GM23338 (cell line): ENCODE results near the gene CIRBP. TPM values are rescaled to one million over a fixed set of nuclear protein-coding genes. Genes with fewer than 3 reads are reported as not detected.

Source experiments
- ATAC-seq: fragments of 200-7000 bp; cut with Tn5 transposase; 3 replicates; pipeline ENCODE4 v1.9.1; 2020
- DNase-seq: peaks from one replicate; pipeline ENCODE4 v3.0.0-alpha.2; 2015; ENCODE audit warnings: low spot score
- H2AFZ ChIP-seq: fragments of 200-600 bp; sonication (generic); 2 replicates; pipeline ENCODE4 v1.8.0; 2016; ENCODE audit warnings: antibody characterized with exemption, mild to moderate bottlenecking, moderate library complexity
- H3F3A ChIP-seq: fragments of 200-600 bp; sonication (generic); replicated peaks from 2 replicates; pipeline ENCODE4 v1.8.0; 2017; ENCODE audit warnings: antibody characterized with exemption, mixed run types, low read depth
- H3K27ac ChIP-seq: fragments of 200-600 bp; sonication (generic); 2 replicates; pipeline ENCODE4 v1.6.1; 2016; ENCODE audit warnings: low read depth
- H3K27me3 ChIP-seq: fragments of 200-600 bp; sonication (generic); 2 replicates; pipeline ENCODE4 v1.8.0; 2016; ENCODE audit warnings: mild to moderate bottlenecking, mixed run types, moderate library complexity; ENCODE audit not compliant: insufficient read depth
- H3K36me3 ChIP-seq: fragments of 200-600 bp; sonication (generic); 2 replicates; pipeline ENCODE4 v1.8.0; 2016; ENCODE audit warnings: mild to moderate bottlenecking; ENCODE audit not compliant: insufficient read depth
- H3K4me1 ChIP-seq: fragments of 200-600 bp; sonication (generic); 2 replicates; pipeline ENCODE4 v1.8.0; 2016; ENCODE audit warnings: mild to moderate bottlenecking, moderate library complexity; ENCODE audit not compliant: insufficient read depth
- H3K4me2 ChIP-seq: fragments of 200-600 bp; sonication (generic); 2 replicates; pipeline ENCODE4 v1.7.1; 2017; ENCODE audit warnings: mixed run types
- H3K4me3 ChIP-seq: fragments of 200-600 bp; sonication (generic); 2 replicates; pipeline ENCODE4 v1.6.1; 2016; ENCODE audit warnings: mixed run types
- H3K79me2 ChIP-seq: fragments of 200-600 bp; sonication (generic); replicated peaks from 2 replicates; pipeline ENCODE4 v1.8.0; 2017; ENCODE audit warnings: mild to moderate bottlenecking; ENCODE audit not compliant: insufficient read depth
- H3K9me2 ChIP-seq: fragments of 200-600 bp; sonication (generic); 2 replicates; pipeline ENCODE4 v1.8.0; 2017; ENCODE audit not compliant: insufficient read depth
- H4K20me1 ChIP-seq: fragments of 200-600 bp; sonication (generic); replicated peaks from 2 replicates; pipeline ENCODE4 v1.8.0; 2017; ENCODE audit warnings: mild to moderate bottlenecking; ENCODE audit not compliant: insufficient read depth
- H3K27ac Mint-ChIP-seq: 2 replicates; pipeline ENCODE4 v1.8.0; 2020; ENCODE audit warnings: inconsistent platforms, mild to moderate bottlenecking, moderate library complexity, mixed read lengths
- H3K27me3 Mint-ChIP-seq: 3 replicates; pipeline ENCODE4 v1.8.0; 2022; ENCODE audit warnings: low read depth, mild to moderate bottlenecking, moderate library complexity, mixed read lengths, inconsistent platforms; ENCODE audit not compliant: insufficient read depth, poor library complexity
- H3K36me3 Mint-ChIP-seq: 3 replicates; pipeline ENCODE4 v1.8.0; 2021; ENCODE audit warnings: low read depth, mild to moderate bottlenecking, inconsistent platforms, moderate library complexity, mixed read lengths
- H3K4me1 Mint-ChIP-seq: 3 replicates; pipeline ENCODE4 v1.8.0; 2020; ENCODE audit warnings: mild to moderate bottlenecking, inconsistent platforms, mixed read lengths
- H3K4me3 Mint-ChIP-seq: 3 replicates; pipeline ENCODE4 v1.8.0; 2021; ENCODE audit warnings: moderate library complexity, mild to moderate bottlenecking, inconsistent platforms, mixed read lengths
- H3K9me3 Mint-ChIP-seq: 3 replicates; pipeline ENCODE4 v1.8.0; 2020; ENCODE audit warnings: moderate library complexity, mild to moderate bottlenecking, inconsistent platforms, mixed read lengths
- CREB1 ChIP-seq: fragments of 250-450 bp; sonication (Bioruptor Pico); IDR thresholded peaks from 2 replicates; pipeline ENCODE4 v1.5.0; 2020; ENCODE audit warnings: low read depth, mild to moderate bottlenecking, moderate library complexity
- JUNB ChIP-seq: IDR thresholded peaks from one replicate; pipeline ENCODE4 v1.6.1; 2016; ENCODE audit warnings: antibody characterized with exemption; ENCODE audit not compliant: unreplicated experiment
- NANOG ChIP-seq: IDR thresholded peaks from 2 replicates; pipeline ENCODE4 v1.6.1; 2016; ENCODE audit warnings: antibody characterized with exemption, borderline replicate concordance
- ZNF114 ChIP-seq: fragments of 250-450 bp; sonication (Bioruptor Pico); IDR thresholded peaks from 2 replicates; pipeline ENCODE4 v1.5.0; 2020; ENCODE audit warnings: mild to moderate bottlenecking, moderate library complexity
- ZNF331 ChIP-seq: fragments of 250-450 bp; sonication (Bioruptor Pico); IDR thresholded peaks from 2 replicates; pipeline ENCODE4 v1.5.0; 2020; ENCODE audit warnings: low read depth, mild to moderate bottlenecking, moderate library complexity
- polyA plus RNA-seq: library from polyadenylated mRNA; unstranded; fragments of >200 nt; fragmentation: Nextera tagmentation; extraction: Ambion mirVana; gene quantifications from 2 replicates; pipeline ENCODE4 v1.2.1, GENCODE V29; 2016
- total RNA-seq: library from RNA; depleted of rRNA; stranded (reverse); fragments of >200 nt; shearing (Covaris generic); gene quantifications from 2 replicates; pipeline ENCODE4 v1.2.3, GENCODE V29; 2014
- TF ChIP-seq, protein P1 (sequence below): IDR thresholded peaks from 2 replicates; pipeline ENCODE4 v1.6.1; 2016; ENCODE audit warnings: antibody characterized with exemption
- TF ChIP-seq, protein P2 (sequence below), 2 experiments: fragments of 200-600 bp in 1 of 2; sonication (generic) in 1 of 2; conservative IDR thresholded peaks; 2 replicates each; pipeline versions ENCODE4 v1.5.1 to v1.6.1; 2016 to 2017; ENCODE audit warnings: antibody characterized with exemption in 2 of 2, low read depth in 2 of 2, mild to moderate bottlenecking in 2 of 2, moderate library complexity in 1 of 2

CIRBP gene
- total and polyA plus RNA-seq, 2 experiments from 2014 or later, result 153 to 202 TPM

GRCh38 chr19:1313695-1314613, 44.8 kb downstream of the CIRBP start:
- DNase-seq (no peak), ATAC-seq (no peak)
- no peaks in the 10 kb centered on the region for H3K36me3 Mint-ChIP-seq
- no peaks in the 10 kb centered on the region; the same call in 1 of the 2 replicates for H4K20me1 ChIP-seq
- no peak overlapping the region for H2AFZ ChIP-seq
- H3K36me3 ChIP-seq, result no peaks in the 10 kb centered on the region
- H3K27ac Mint-ChIP-seq, result no peak overlapping the region
- peaks cover 27% of the 10 kb centered on the region for H3K27me3 Mint-ChIP-seq
- TF ChIP-seq NANOG (no peak), JUNB (no peak), CREB1 (no peak), ZNF114 (CRISPR knock-in tag) (no peak)
- TF ChIP-seq, protein P1, sequence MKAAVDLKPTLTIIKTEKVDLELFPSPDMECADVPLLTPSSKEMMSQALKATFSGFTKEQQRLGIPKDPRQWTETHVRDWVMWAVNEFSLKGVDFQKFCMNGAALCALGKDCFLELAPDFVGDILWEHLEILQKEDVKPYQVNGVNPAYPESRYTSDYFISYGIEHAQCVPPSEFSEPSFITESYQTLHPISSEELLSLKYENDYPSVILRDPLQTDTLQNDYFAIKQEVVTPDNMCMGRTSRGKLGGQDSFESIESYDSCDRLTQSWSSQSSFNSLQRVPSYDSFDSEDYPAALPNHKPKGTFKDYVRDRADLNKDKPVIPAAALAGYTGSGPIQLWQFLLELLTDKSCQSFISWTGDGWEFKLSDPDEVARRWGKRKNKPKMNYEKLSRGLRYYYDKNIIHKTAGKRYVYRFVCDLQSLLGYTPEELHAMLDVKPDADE, result no peak
- H3K27me3 ChIP-seq, result peaks cover 9% of the 10 kb centered on the region; the same call in 1 of the 2 replicates
- no peaks in the 10 kb centered on the region for H3K9me2 ChIP-seq
- 0 out of 2 replicates have a peak, but pooled peaks cover 2% of the 10 kb centered on the region for H3F3A ChIP-seq
- no peaks in the 10 kb centered on the region for H3K4me1 Mint-ChIP-seq
- no peak overlapping the region for H3K27ac ChIP-seq
- H3K4me2 ChIP-seq, result no peak overlapping the region
- no peaks in the 10 kb centered on the region for H3K9me3 Mint-ChIP-seq
- no peaks in the 10 kb centered on the region for H3K79me2 ChIP-seq
- no peak overlapping the region for H3K4me3 Mint-ChIP-seq
- no peaks in the 10 kb centered on the region for H3K4me1 ChIP-seq
- H3K4me3 ChIP-seq, result no peak overlapping the region

DNA sequence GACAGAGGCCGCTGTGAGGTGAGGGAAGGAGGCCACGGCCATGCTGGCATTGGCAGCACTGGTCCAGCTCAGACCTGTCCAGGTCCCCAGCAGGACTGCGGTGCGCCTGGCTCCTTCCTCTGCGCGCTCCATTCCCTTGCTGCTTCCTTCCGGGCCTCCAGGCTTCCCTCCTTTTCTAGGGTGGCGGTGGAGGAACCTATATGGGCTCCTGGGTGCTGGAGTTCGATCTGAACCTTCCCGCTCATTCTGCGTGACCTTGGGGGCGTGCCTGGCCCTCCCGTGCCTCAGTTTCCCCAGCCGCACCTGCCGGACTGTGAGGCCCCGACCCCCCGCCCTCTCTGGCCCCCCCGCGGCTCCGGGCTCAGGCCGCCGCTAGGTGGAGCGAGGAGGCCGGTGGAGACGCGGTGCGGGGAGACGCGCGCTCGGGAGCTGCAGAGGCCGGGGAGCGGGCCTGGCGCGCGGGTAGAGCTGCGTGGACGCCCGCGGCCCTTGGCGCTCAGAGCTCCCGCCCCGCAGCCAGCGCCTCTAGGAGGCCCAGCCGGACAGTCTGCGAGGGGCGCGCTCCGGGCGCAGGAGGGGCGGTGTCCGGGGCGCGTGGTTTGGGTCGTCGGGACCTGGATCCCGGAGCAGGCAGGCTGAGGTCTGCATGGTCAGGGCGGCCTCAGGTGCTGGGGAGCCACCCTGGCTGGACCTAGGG, 46.5 kb downstream of the CIRBP start:
- no peaks in the 10 kb centered on the region for H3K4me1 Mint-ChIP-seq
- peaks cover 27% of the 10 kb centered on the region for H3K27me3 Mint-ChIP-seq
- no peaks in the 10 kb centered on the region for H3K36me3 Mint-ChIP-seq
- peak; percentile 78 for DNase-seq
- 0 out of 2 replicates have a peak, but pooled peaks cover 2% of the 10 kb centered on the region for H3F3A ChIP-seq
- TF ChIP-seq ZNF331 (CRISPR knock-in tag), result no peak
- TF ChIP-seq, protein P2, sequence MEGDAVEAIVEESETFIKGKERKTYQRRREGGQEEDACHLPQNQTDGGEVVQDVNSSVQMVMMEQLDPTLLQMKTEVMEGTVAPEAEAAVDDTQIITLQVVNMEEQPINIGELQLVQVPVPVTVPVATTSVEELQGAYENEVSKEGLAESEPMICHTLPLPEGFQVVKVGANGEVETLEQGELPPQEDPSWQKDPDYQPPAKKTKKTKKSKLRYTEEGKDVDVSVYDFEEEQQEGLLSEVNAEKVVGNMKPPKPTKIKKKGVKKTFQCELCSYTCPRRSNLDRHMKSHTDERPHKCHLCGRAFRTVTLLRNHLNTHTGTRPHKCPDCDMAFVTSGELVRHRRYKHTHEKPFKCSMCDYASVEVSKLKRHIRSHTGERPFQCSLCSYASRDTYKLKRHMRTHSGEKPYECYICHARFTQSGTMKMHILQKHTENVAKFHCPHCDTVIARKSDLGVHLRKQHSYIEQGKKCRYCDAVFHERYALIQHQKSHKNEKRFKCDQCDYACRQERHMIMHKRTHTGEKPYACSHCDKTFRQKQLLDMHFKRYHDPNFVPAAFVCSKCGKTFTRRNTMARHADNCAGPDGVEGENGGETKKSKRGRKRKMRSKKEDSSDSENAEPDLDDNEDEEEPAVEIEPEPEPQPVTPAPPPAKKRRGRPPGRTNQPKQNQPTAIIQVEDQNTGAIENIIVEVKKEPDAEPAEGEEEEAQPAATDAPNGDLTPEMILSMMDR (conservative IDR thresholded peaks at IDR 0.05; ENCODE audit: low read depth in 2 of 2), result peak; percentile 66 to 82
- H3K27me3 ChIP-seq, result peaks cover 9% of the 10 kb centered on the region; the same call in 1 of the 2 replicates
- H3K4me1 ChIP-seq, result no peaks in the 10 kb centered on the region
- no peaks in the 10 kb centered on the region; the same call in 1 of the 2 replicates for H4K20me1 ChIP-seq
- no peaks in the 10 kb centered on the region for H3K9me2 ChIP-seq
- no peak overlapping the region for H3K27ac Mint-ChIP-seq
- 0 out of 3 replicates have a peak overlapping the region, but pooled peaks have one; percentile 40 for H3K4me3 Mint-ChIP-seq
- H3K9me3 Mint-ChIP-seq, result no peaks in the 10 kb centered on the region
- peak overlapping the region; percentile 72 for H2AFZ ChIP-seq
- peak; percentile 82 for ATAC-seq
- peak overlapping the region; percentile 77 for H3K4me2 ChIP-seq
- no peak overlapping the region for H3K27ac ChIP-seq
- H3K79me2 ChIP-seq, result no peaks in the 10 kb centered on the region
- H3K36me3 ChIP-seq, result no peaks in the 10 kb centered on the region
- H3K4me3 ChIP-seq, result peak overlapping the region; percentile 49; the same call in 1 of the 2 replicates
